ENCODE results near the gene NDUFS2.

NDUFS2 gene

GRCh38 chr1:161172776-161173376, 29.3 kb upstream of the NDUFS2 start:
- no peak for DNase-seq

- no peak for DNase-seq
Measured at GRCh38 chr1:161173711-161174110, 28.5 kb upstream of the NDUFS2 start.

- no peak for DNase-seq
Measured at GRCh38 chr1:161174911-161175310, 27.3 kb upstream of the NDUFS2 start.

GRCh38 chr1:161175771-161176453, 26.3 kb upstream of the NDUFS2 start:
- no peak for DNase-seq

GRCh38 chr1:161176468-161177111, 25.6 kb upstream of the NDUFS2 start:
- DNase-seq, result no peak

GRCh38 chr1:161177112-161177935, 24.8 kb upstream of the NDUFS2 start, which contains the start of gene B4GALT3:
B4GALT3 (minus strand) TSS chr1:161177507; CDS start chr1:161176060, 1,447 bp downstream.
- peak; percentile 85 to 96 (median 92) for DNase-seq

GRCh38 chr1:161177936-161178244, 24.3 kb upstream of the NDUFS2 start:
- no peak for DNase-seq

GRCh38 chr1:161179698-161180097, 22.5 kb upstream of the NDUFS2 start:
- DNase-seq, result no peak

- DNase-seq, result peak; percentile 42 to 65 (median 62)
Measured at GRCh38 chr1:161180639-161181038, 21.5 kb upstream of the NDUFS2 start.

GRCh38 chr1:161182214-161182613, 20.0 kb upstream of the NDUFS2 start:
- peak; percentile 38 to 58 (median 47) for DNase-seq

- peak; percentile 89 to 92 (median 90) for DNase-seq
Measured at GRCh38 chr1:161185282-161185682, 16.9 kb upstream of the NDUFS2 start.

- peak; percentile 83 to 91 (median 87) for DNase-seq
Measured at GRCh38 chr1:161185732-161186311, 16.3 kb upstream of the NDUFS2 start.

- no peak for DNase-seq
Measured at GRCh38 chr1:161187311-161187710, 14.9 kb upstream of the NDUFS2 start.

GRCh38 chr1:161188381-161188780, 13.8 kb upstream of the NDUFS2 start:
- no peak for DNase-seq

GRCh38 chr1:161189036-161189435, 13.1 kb upstream of the NDUFS2 start:
- no peak for DNase-seq

- DNase-seq, result no peak
Measured at GRCh38 chr1:161190962-161191521, 11.1 kb upstream of the NDUFS2 start.

GRCh38 chr1:161191971-161192370, 10.2 kb upstream of the NDUFS2 start:
- no peak for DNase-seq

GRCh38 chr1:161192476-161193465, 9.4 kb upstream of the NDUFS2 start:
- peak; percentile 83 to 88 (median 84) for DNase-seq

GRCh38 chr1:161193561-161194235, 8.5 kb upstream of the NDUFS2 start:
- DNase-seq, result no peak

GRCh38 chr1:161195171-161195570, 7.0 kb upstream of the NDUFS2 start:
- DNase-seq, result peak; percentile 65 to 73 (median 68)

- no peak for DNase-seq
Measured at GRCh38 chr1:161196111-161196510, 6.1 kb upstream of the NDUFS2 start.

Measured in suppressor macrophage treated with lipopolysaccharide for 1 hour (primary cell).